Measurements from ENCODE around the gene RAF1. TPM values are rescaled to one million over a fixed set of nuclear protein-coding genes. Genes with fewer than 3 reads are reported as not detected.

The RAF1 gene
- total RNA-seq, 2 experiments from 2014 or later, result 71.1 to 74.9 TPM

- Mint-ChIP-seq H3K4me3 (no peak overlapping the region), H3K27me3 (no peaks in the 10 kb centered on the region), H3K4me1 (ENCODE audit: low read depth) (peaks cover 4% of the 10 kb centered on the region), H3K9me3 (no peaks in the 10 kb centered on the region), H3K36me3 (ENCODE audit: low read depth) (peaks cover 35% of the 10 kb centered on the region), H3K27ac (no peak overlapping the region)
- TF ChIP-seq, protein P1, sequence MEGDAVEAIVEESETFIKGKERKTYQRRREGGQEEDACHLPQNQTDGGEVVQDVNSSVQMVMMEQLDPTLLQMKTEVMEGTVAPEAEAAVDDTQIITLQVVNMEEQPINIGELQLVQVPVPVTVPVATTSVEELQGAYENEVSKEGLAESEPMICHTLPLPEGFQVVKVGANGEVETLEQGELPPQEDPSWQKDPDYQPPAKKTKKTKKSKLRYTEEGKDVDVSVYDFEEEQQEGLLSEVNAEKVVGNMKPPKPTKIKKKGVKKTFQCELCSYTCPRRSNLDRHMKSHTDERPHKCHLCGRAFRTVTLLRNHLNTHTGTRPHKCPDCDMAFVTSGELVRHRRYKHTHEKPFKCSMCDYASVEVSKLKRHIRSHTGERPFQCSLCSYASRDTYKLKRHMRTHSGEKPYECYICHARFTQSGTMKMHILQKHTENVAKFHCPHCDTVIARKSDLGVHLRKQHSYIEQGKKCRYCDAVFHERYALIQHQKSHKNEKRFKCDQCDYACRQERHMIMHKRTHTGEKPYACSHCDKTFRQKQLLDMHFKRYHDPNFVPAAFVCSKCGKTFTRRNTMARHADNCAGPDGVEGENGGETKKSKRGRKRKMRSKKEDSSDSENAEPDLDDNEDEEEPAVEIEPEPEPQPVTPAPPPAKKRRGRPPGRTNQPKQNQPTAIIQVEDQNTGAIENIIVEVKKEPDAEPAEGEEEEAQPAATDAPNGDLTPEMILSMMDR (IDR thresholded peaks at IDR 0.05), result no peak
- POLR2A ChIA-PET, result interaction anchor here (1.0 to 1.1 kb wide), 2 partner anchors 26 to 29 kb away, joined by 3 to 4 read pairs; no protein-coding TSS in a partner anchor
- ATAC-seq, result no peak
- intact Hi-C loops (cut with micrococcal nuclease), result no loop called here
- DNase-seq, result no peak
- CTCF ChIA-PET, result interaction anchor here (0.7 to 1.3 kb wide), 3 partner anchors 15 to 137 kb away, joined by 3 to 4 read pairs (median 3); no protein-coding TSS in a partner anchor
Observed at GRCh38 chr3:12583280-12583679, 80.6 kb downstream of the RAF1 start.

- POLR2A ChIA-PET, result interaction anchor here (1.0 to 1.1 kb wide), 2 partner anchors 14 to 26 kb away, joined by 4 read pairs; no protein-coding TSS in a partner anchor
- intact Hi-C loops (cut with micrococcal nuclease), result no loop called here
Observed at GRCh38 chr3:12582730-12583129, 81.2 kb downstream of the RAF1 start.

GRCh38 chr3:12579905-12580304 is 84.0 kb downstream of the RAF1 start:
- H3K4me1 Mint-ChIP-seq (ENCODE audit: low read depth), result peaks cover 4% of the 10 kb centered on the region
- ChIA-PET POLR2A (interaction anchor here (1.1 kb wide), 1 partner anchor 15 kb away, joined by 3 read pairs; no protein-coding TSS in a partner anchor), CTCF (no interaction called here)
- TF ChIP-seq, protein P1 (IDR thresholded peaks at IDR 0.05), result no peak
- no peak overlapping the region for H3K4me3 Mint-ChIP-seq
- H3K36me3 Mint-ChIP-seq (ENCODE audit: low read depth), result peaks cover 64% of the 10 kb centered on the region
- DNase-seq (no peak), ATAC-seq (no peak)
- H3K9me3 Mint-ChIP-seq, result no peaks in the 10 kb centered on the region
- H3K27me3 Mint-ChIP-seq, result no peaks in the 10 kb centered on the region
- intact Hi-C loops (cut with micrococcal nuclease), result no loop called here
- H3K27ac Mint-ChIP-seq, result peak overlapping the region; percentile 54

More at GRCh38 chr3:12582730-12583129, 81.2 kb downstream of the RAF1 start:
- no peaks in the 10 kb centered on the region for H3K9me3 Mint-ChIP-seq
- peaks cover 4% of the 10 kb centered on the region for H3K4me1 Mint-ChIP-seq (ENCODE audit: low read depth)
- no peaks in the 10 kb centered on the region for H3K27me3 Mint-ChIP-seq
- peaks cover 39% of the 10 kb centered on the region for H3K36me3 Mint-ChIP-seq (ENCODE audit: low read depth)
- ATAC-seq (no peak), DNase-seq (no peak)
- TF ChIP-seq, protein P1 (IDR thresholded peaks at IDR 0.05), result no peak
- CTCF ChIA-PET, result interaction anchor here (0.7 to 1.3 kb wide), 3 partner anchors 14 to 137 kb away, joined by 3 to 4 read pairs (median 3); no protein-coding TSS in a partner anchor
- no peak overlapping the region for H3K27ac Mint-ChIP-seq
- no peak overlapping the region for H3K4me3 Mint-ChIP-seq

- intact Hi-C loops (cut with micrococcal nuclease), result no loop called here
- H3K36me3 Mint-ChIP-seq (ENCODE audit: low read depth), result peaks cover 64% of the 10 kb centered on the region
- peaks cover 4% of the 10 kb centered on the region for H3K4me1 Mint-ChIP-seq (ENCODE audit: low read depth)
- H3K27me3 Mint-ChIP-seq, result no peaks in the 10 kb centered on the region
- no peak for ATAC-seq
- no peak overlapping the region for H3K4me3 Mint-ChIP-seq
- ChIA-PET CTCF (interaction anchor here (0.9 to 1.5 kb wide), 4 partner anchors 13 to 232 kb away, joined by 3 to 4 read pairs (median 3); no protein-coding TSS in a partner anchor), POLR2A (interaction anchor here (1.1 kb wide), 1 partner anchor 15 kb away, joined by 3 read pairs; no protein-coding TSS in a partner anchor)
- TF ChIP-seq, protein P1 (IDR thresholded peaks at IDR 0.05), result no peak
- DNase-seq, result no peak
- H3K27ac Mint-ChIP-seq, result peak overlapping the region; percentile 54
- no peaks in the 10 kb centered on the region for H3K9me3 Mint-ChIP-seq
Observed at GRCh38 chr3:12579456-12579855, 84.5 kb downstream of the RAF1 start.

- no peak overlapping the region for H3K4me3 Mint-ChIP-seq
- TF ChIP-seq, protein P1 (IDR thresholded peaks at IDR 0.05), result peak; percentile 33
- peaks cover 4% of the 10 kb centered on the region for H3K4me1 Mint-ChIP-seq (ENCODE audit: low read depth)
- peaks cover 68% of the 10 kb centered on the region for H3K36me3 Mint-ChIP-seq (ENCODE audit: low read depth)
- no peaks in the 10 kb centered on the region for H3K27me3 Mint-ChIP-seq
- peak overlapping the region; percentile 2 for H3K27ac Mint-ChIP-seq
- no peak for DNase-seq
- ChIA-PET POLR2A (interaction anchor here (0.9 to 1.6 kb wide), 4 partner anchors 14 to 84 kb away, joined by 3 to 4 read pairs (median 3); no protein-coding TSS in a partner anchor), CTCF (interaction anchor here (0.9 to 1.5 kb wide), 9 partner anchors 11 to 232 kb away, joined by 3 to 4 read pairs (median 3); no protein-coding TSS in a partner anchor)
- ATAC-seq, result no peak
- intact Hi-C loops (cut with micrococcal nuclease), result no loop called here
- H3K9me3 Mint-ChIP-seq, result no peaks in the 10 kb centered on the region
Observed at GRCh38 chr3:12578742-12579141, 85.2 kb downstream of the RAF1 start.

All from activated CD8-positive, alpha-beta T cell treated with anti-CD3 and anti-CD28 coated beads for 36 hours (primary cell).